Measurements from ENCODE around the gene WDR11.

- TF ChIP-seq YY1 (IDR thresholded peaks at IDR 0.05; ENCODE audit: insufficient read depth, insufficient read length) (no peak), SUZ12 (IDR thresholded peaks at IDR 0.05; ENCODE audit: extremely low read depth, insufficient read depth, insufficient read length) (no peak)
Observed at GRCh38 chr10:120810298-120810697, 40.9 kb upstream of the WDR11 start.

Data from NT2/D1 (cell line).